Measurements from ENCODE around the gene RENBP. TPM values are rescaled to one million over a fixed set of nuclear protein-coding genes. Genes with fewer than 3 reads are reported as not detected.
A peak's percentile ranks its signal among the peaks of the same experiment; 100 is the strongest.

RENBP gene
- total and polyA plus RNA-seq, 9 of the 15 experiments (the other 6 are each of a cell fraction or from before 2014, with no cell fraction given): 0.07 to 14.8 (median 10.6) TPM; not detected in 1

DNA sequence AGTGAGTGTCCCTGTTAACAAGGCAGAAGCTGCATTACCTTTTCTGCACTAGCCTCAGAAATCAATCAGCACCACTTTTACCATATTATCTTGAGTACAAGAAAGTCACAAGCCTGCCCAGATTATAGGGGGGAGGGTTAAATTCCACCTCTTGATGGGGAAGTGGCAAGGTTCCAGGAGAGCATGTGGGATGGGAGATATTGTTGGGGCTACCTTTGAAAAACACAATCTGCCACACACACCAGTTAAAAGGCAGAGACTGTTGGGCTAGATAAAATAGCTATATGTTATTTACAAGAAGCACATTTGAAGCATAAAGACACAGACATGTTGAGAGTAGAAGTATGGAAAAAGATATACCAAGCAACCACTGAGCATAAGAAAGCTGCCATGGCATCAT is 46.5 kb downstream of the RENBP start (continued):
- peak; percentile 73 for TF ChIP-seq TCF7L2 (IDR thresholded peaks at IDR 0.05; ENCODE audit: low read depth, low read length)
- TF ChIP-seq HCFC1 (IDR thresholded peaks at IDR 0.05; ENCODE audit: low read depth, low read length): 0 out of 2 replicates have a peak, but pooled peaks have one; percentile 11
- TF ChIP-seq ZSCAN32 (CRISPR knock-in tag; IDR thresholded peaks at IDR 0.05): no peak
- peak; percentile 35 for TF ChIP-seq NFE2 (IDR thresholded peaks at IDR 0.05; ENCODE audit: low read depth)
- peak; percentile 87 for TF ChIP-seq ZNF589 (CRISPR knock-in tag; IDR thresholded peaks at IDR 0.05; ENCODE audit: low read depth)
- TF ChIP-seq, protein P1, sequence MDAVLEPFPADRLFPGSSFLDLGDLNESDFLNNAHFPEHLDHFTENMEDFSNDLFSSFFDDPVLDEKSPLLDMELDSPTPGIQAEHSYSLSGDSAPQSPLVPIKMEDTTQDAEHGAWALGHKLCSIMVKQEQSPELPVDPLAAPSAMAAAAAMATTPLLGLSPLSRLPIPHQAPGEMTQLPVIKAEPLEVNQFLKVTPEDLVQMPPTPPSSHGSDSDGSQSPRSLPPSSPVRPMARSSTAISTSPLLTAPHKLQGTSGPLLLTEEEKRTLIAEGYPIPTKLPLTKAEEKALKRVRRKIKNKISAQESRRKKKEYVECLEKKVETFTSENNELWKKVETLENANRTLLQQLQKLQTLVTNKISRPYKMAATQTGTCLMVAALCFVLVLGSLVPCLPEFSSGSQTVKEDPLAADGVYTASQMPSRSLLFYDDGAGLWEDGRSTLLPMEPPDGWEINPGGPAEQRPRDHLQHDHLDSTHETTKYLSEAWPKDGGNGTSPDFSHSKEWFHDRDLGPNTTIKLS (IDR thresholded peaks at IDR 0.05; ENCODE audit: borderline replicate concordance, low read depth): 0 out of 2 replicates have a peak, but pooled peaks have one; percentile 36
- peak; percentile 50; the same call in 1 of the 2 replicates for TF ChIP-seq ZNF239 (CRISPR knock-in tag; IDR thresholded peaks at IDR 0.05)
- TF ChIP-seq, protein P2, sequence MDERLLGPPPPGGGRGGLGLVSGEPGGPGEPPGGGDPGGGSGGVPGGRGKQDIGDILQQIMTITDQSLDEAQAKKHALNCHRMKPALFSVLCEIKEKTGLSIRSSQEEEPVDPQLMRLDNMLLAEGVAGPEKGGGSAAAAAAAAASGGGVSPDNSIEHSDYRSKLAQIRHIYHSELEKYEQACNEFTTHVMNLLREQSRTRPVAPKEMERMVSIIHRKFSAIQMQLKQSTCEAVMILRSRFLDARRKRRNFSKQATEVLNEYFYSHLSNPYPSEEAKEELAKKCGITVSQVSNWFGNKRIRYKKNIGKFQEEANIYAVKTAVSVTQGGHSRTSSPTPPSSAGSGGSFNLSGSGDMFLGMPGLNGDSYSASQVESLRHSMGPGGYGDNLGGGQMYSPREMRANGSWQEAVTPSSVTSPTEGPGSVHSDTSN (CRISPR knock-in tag; IDR thresholded peaks at IDR 0.05; ENCODE audit: low read depth): no peak
- TF ChIP-seq, protein P2 (tag; conservative IDR thresholded peaks at IDR 0.05; ENCODE audit: low read depth): peak; percentile 74
- TF ChIP-seq NCOA2 (IDR thresholded peaks at IDR 0.05; ENCODE audit: partially characterized antibody in 2 of 2): peak in 1 of 2 experiments; percentile 82
- TF ChIP-seq KDM5B (IDR thresholded peaks at IDR 0.05; ENCODE audit: insufficient replicate concordance, low read depth, low read length): no peak
- TF ChIP-seq BMI1 (IDR thresholded peaks at IDR 0.05; ENCODE audit: low read length): no peak
- peak; percentile 98 for TF ChIP-seq SMARCA4 (IDR thresholded peaks at IDR 0.05)
- TF ChIP-seq ZNF644 (tag; IDR thresholded peaks at IDR 0.05; ENCODE audit: low read depth): peak; percentile 93
- no peak for TF ChIP-seq DDX20 (tag; IDR thresholded peaks at IDR 0.05; ENCODE audit: low read depth)
- peak; percentile 61; the same call in 1 of the 2 replicates for TF ChIP-seq PHF21A (IDR thresholded peaks at IDR 0.05; ENCODE audit: borderline replicate concordance, low read depth)
- peak; percentile 25; the same call in 1 of the 2 replicates for TF ChIP-seq MEF2A (IDR thresholded peaks at IDR 0.05; ENCODE audit: control insufficient read depth, low read depth, low read length)
- peak; percentile 79; the same call in 1 of the 2 replicates for TF ChIP-seq MXI1 (IDR thresholded peaks at IDR 0.05; ENCODE audit: low read depth, low read length)
- TF ChIP-seq MAZ (CRISPR knock-in tag; conservative IDR thresholded peaks at IDR 0.05 in 1 of 2, IDR thresholded peaks at IDR 0.05 in 1 of 2): peak; percentile 45 to 59; a peak in 1 of 4 replicates
- TF ChIP-seq, protein P3, sequence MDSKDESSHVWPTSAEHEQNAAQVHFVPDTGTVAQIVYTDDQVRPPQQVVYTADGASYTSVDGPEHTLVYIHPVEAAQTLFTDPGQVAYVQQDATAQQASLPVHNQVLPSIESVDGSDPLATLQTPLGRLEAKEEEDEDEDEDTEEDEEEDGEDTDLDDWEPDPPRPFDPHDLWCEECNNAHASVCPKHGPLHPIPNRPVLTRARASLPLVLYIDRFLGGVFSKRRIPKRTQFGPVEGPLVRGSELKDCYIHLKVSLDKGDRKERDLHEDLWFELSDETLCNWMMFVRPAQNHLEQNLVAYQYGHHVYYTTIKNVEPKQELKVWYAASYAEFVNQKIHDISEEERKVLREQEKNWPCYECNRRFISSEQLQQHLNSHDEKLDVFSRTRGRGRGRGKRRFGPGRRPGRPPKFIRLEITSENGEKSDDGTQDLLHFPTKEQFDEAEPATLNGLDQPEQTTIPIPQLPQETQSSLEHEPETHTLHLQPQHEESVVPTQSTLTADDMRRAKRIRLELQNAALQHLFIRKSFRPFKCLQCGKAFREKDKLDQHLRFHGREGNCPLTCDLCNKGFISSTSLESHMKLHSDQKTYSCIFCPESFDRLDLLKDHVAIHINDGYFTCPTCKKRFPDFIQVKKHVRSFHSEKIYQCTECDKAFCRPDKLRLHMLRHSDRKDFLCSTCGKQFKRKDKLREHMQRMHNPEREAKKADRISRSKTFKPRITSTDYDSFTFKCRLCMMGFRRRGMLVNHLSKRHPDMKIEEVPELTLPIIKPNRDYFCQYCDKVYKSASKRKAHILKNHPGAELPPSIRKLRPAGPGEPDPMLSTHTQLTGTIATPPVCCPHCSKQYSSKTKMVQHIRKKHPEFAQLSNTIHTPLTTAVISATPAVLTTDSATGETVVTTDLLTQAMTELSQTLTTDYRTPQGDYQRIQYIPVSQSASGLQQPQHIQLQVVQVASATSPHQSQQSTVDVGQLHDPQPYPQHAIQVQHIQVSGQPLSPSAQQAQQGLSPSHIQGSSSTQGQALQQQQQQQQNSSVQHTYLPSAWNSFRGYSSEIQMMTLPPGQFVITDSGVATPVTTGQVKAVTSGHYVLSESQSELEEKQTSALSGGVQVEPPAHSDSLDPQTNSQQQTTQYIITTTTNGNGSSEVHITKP (IDR thresholded peaks at IDR 0.05; ENCODE audit: partially characterized antibody): no peak
